ENCODE results near the gene EDAR.

EDAR gene

GRCh38 chr2:109028738-109029489 lies 39.9 kb upstream of the EDAR start:
- no peak for DNase-seq (ENCODE audit: low read depth)
- no peak for TF ChIP-seq CTCF (conservative IDR thresholded peaks at IDR 0.05; ENCODE audit: low read depth, low read length)
- no peak overlapping the region for H3K4me3 ChIP-seq (ENCODE audit: low read depth, low read length)

GRCh38 chr2:109028277-109028676 lies 39.3 kb upstream of the EDAR start:
- DNase-seq (ENCODE audit: low read depth) = no peak
- H3K4me3 ChIP-seq (ENCODE audit: low read depth, low read length) = no peak overlapping the region
- TF ChIP-seq CTCF (conservative IDR thresholded peaks at IDR 0.05; ENCODE audit: low read depth, low read length) = no peak

- no peak for DNase-seq (ENCODE audit: low read depth)
- no peak overlapping the region for H3K4me3 ChIP-seq (ENCODE audit: low read depth, low read length)
- no peak for TF ChIP-seq CTCF (conservative IDR thresholded peaks at IDR 0.05; ENCODE audit: low read depth, low read length)
These were observed 38.7 kb upstream of the EDAR start for GRCh38 chr2:109027702-109028101.

- no peak for TF ChIP-seq CTCF (conservative IDR thresholded peaks at IDR 0.05; ENCODE audit: low read depth, low read length)
- DNase-seq (ENCODE audit: low read depth) = no peak
- H3K4me3 ChIP-seq (ENCODE audit: low read depth, low read length) = no peak overlapping the region
These were observed 35.5 kb upstream of the EDAR start for GRCh38 chr2:109024477-109024876.

GRCh38 chr2:109021895-109022300 lies 32.9 kb upstream of the EDAR start:
- DNase-seq (ENCODE audit: low read depth) = no peak
- no peak for TF ChIP-seq CTCF (conservative IDR thresholded peaks at IDR 0.05; ENCODE audit: low read depth, low read length)
- no peak overlapping the region for H3K4me3 ChIP-seq (ENCODE audit: low read depth, low read length)

GRCh38 chr2:109020217-109020637 lies 31.2 kb upstream of the EDAR start:
- no peak overlapping the region for H3K4me3 ChIP-seq (ENCODE audit: low read depth, low read length)
- no peak for TF ChIP-seq CTCF (conservative IDR thresholded peaks at IDR 0.05; ENCODE audit: low read depth, low read length)
- peak; percentile 61 for DNase-seq (ENCODE audit: low read depth)

- no peak for DNase-seq (ENCODE audit: low read depth)
- no peak overlapping the region for H3K4me3 ChIP-seq (ENCODE audit: low read depth, low read length)
- TF ChIP-seq CTCF (conservative IDR thresholded peaks at IDR 0.05; ENCODE audit: low read depth, low read length) = no peak
These were observed 29.4 kb upstream of the EDAR start for GRCh38 chr2:109018452-109018851.

Data from choroid plexus epithelial cell (primary cell).